AG04449 (cell line): Measurements from ENCODE around the gene FERMT2.

Source experiments
- CTCF ChIA-PET: fragments of 350-600 bp; formaldehyde crosslinking; extraction: SDS; loops from one replicate; lab custom pipeline; 2021; ENCODE audit warnings: antibody characterized with exemption; lab: Yijun Ruan, JAX
- POLR2A ChIA-PET: fragments of 400-600, 350-600 bp; formaldehyde crosslinking; extraction: SDS; loops from one replicate; lab custom pipeline; 2020; ENCODE audit warnings: antibody characterized with exemption, inconsistent platforms; lab: Yijun Ruan, JAX
- DNase-seq: peaks from one replicate; pipeline ENCODE4 v3.0.0-alpha.2; 2010; ENCODE audit warnings: low read depth, low spot score
- H3K4me3 ChIP-seq: 2 replicates; pipeline ENCODE4 v1.5.1; 2011; ENCODE audit warnings: low read depth, mild to moderate bottlenecking, control low read depth, low read length
- CTCF ChIP-seq: IDR thresholded peaks from one replicate; pipeline ENCODE4 v1.5.1; 2011; ENCODE audit warnings: mild to moderate bottlenecking, moderate library complexity, low read length, control low read depth, inconsistent platforms; ENCODE audit not compliant: insufficient read depth; ENCODE audit errors: missing control alignments

FERMT2 gene

GRCh38 chr14:52987514-52987913 is 36.7 kb upstream of the FERMT2 start:
- POLR2A ChIA-PET: no interaction called here
- CTCF ChIA-PET: interaction anchor here (0.8 kb wide), 1 partner anchor 26 kb away, joined by 3 read pairs; no protein-coding TSS in a partner anchor
- H3K4me3 ChIP-seq: no peak overlapping the region
- TF ChIP-seq CTCF: no peak
- no peak for DNase-seq

GRCh38 chr14:52987042-52987441 is 36.2 kb upstream of the FERMT2 start:
- CTCF ChIA-PET: no interaction called here
- TF ChIP-seq CTCF: no peak
- no peak for DNase-seq
- POLR2A ChIA-PET: no interaction called here
- H3K4me3 ChIP-seq: no peak overlapping the region

GRCh38 chr14:52977798-52978197 is 26.9 kb upstream of the FERMT2 start:
- TF ChIP-seq CTCF: no peak

GRCh38 chr14:52974406-52974805 is 23.6 kb upstream of the FERMT2 start:
- no peak for TF ChIP-seq CTCF
- ChIA-PET POLR2A (no interaction called here), CTCF (interaction anchor here (0.6 kb wide), 1 partner anchor 22 kb away, joined by 3 read pairs; no protein-coding TSS in a partner anchor)
- no peak overlapping the region for H3K4me3 ChIP-seq
- DNase-seq: no peak

More at GRCh38 chr14:52977798-52978197, 26.9 kb upstream of the FERMT2 start:
- CTCF ChIA-PET: interaction anchor here (2.3 kb wide), 1 partner anchor 16 kb away, joined by 7 read pairs; no protein-coding TSS in a partner anchor
- DNase-seq: no peak
- POLR2A ChIA-PET: no interaction called here
- H3K4me3 ChIP-seq: no peak overlapping the region

GRCh38 chr14:52961060-52961639 is 10.3 kb upstream of the FERMT2 start:
- peak; percentile 48 for TF ChIP-seq CTCF
- ChIA-PET POLR2A (no interaction called here), CTCF (interaction anchor here (0.6 to 5.7 kb wide), 24 partner anchors 8 to 493 kb away, joined by 3 to 88 read pairs (median 3); partner anchors contain the start of gene FERMT2)
- no peak overlapping the region for H3K4me3 ChIP-seq
- no peak for DNase-seq

- no peak for DNase-seq
- H3K4me3 ChIP-seq: no peak overlapping the region
- CTCF ChIA-PET: interaction anchor here (0.6 to 5.7 kb wide), 22 partner anchors 8 to 158 kb away, joined by 3 to 88 read pairs (median 3); partner anchors contain the start of gene FERMT2
- TF ChIP-seq CTCF: no peak
- POLR2A ChIA-PET: no interaction called here
These were observed 9.8 kb upstream of the FERMT2 start for GRCh38 chr14:52960627-52961026.
